Stomach (tissue), 9 donors: ENCODE measurements around the gene MFN1. TPM values are rescaled to one million over a fixed set of nuclear protein-coding genes. Genes with fewer than 3 reads are reported as not detected.
A peak's percentile ranks its signal among the peaks of the same experiment; 100 is the strongest.

Experiments used
- DNase-seq, 2 donors: peaks; one replicate each; pipeline versions ENCODE4 v3.0.0 to v3.0.0-alpha.2; 2013 to 2019
- H3K27ac ChIP-seq, 5 donors: fragments of 200-600 bp in 4 of 5; sonication (generic) in 4 of 5; one replicate each; pipeline ENCODE4 v1.5.1; 2013 to 2019; ENCODE audit warnings: mild to moderate bottlenecking in 1 of 5, moderate library complexity in 1 of 5
- H3K27me3 ChIP-seq, 3 donors: fragments of 200-600 bp; sonication (generic); one replicate each; pipeline ENCODE4 v1.5.1; 2017 to 2019; ENCODE audit warnings: mixed run types in 1 of 3
- H3K36me3 ChIP-seq, 4 donors: fragments of 200-600 bp; sonication (generic); 1 replicate in 3 of 4; 2 replicates in 1 of 4; pipeline ENCODE4 v1.5.1; 2016 to 2019
- H3K4me1 ChIP-seq, 4 donors: fragments of 200-600 bp; sonication (generic); one replicate each; pipeline ENCODE4 v1.5.1; 2016 to 2019
- H3K4me3 ChIP-seq, 4 donors: fragments of 200-600 bp; sonication (generic) in 3 of 4; one replicate each; pipeline ENCODE4 v1.5.1; 2016 to 2019; ENCODE audit warnings: mild to moderate bottlenecking in 1 of 4
- H3K9me3 ChIP-seq, 4 donors: fragments of 200-600 bp; sonication (generic); one replicate each; pipeline ENCODE4 v1.5.1; 2016 to 2019
- CTCF ChIP-seq, 7 experiments: fragments of 450-650 bp in 4 of 7; fragments of 200-600 bp in 3 of 7; sonication (generic) in 3 of 7; IDR thresholded peaks; one replicate each; pipeline ENCODE4 v1.5.1; 2016 to 2019; ENCODE audit warnings: antibody characterized with exemption in 7 of 7, control low read depth in 2 of 7, mild to moderate bottlenecking in 1 of 7
- EP300 ChIP-seq: sonication (generic); formaldehyde crosslinking; IDR thresholded peaks from one replicate; pipeline ENCODE4 v1.6.1; 2017; ENCODE audit warnings: antibody characterized with exemption
- POLR2A ChIP-seq, 4 donors: fragments of 450-650 bp; IDR thresholded peaks; one replicate each; pipeline ENCODE4 v1.6.1; 2016; ENCODE audit warnings: antibody characterized with exemption in 4 of 4, control low read depth in 2 of 4, mild to moderate bottlenecking in 1 of 4, moderate library complexity in 1 of 4
- POLR2AphosphoS5 ChIP-seq, 3 donors: sonication (generic); formaldehyde crosslinking; IDR thresholded peaks; one replicate each; pipeline ENCODE4 v1.6.1; 2016; ENCODE audit warnings: antibody characterized with exemption in 3 of 3
- WGBS, 5 donors: extraction: QIAGEN DNeasy Blood & Tissue Kit in 3 of 5; methylation state at CpG; one replicate each; pipeline versions ENCODE4 v1.1.5 to v1.1.7; 2013 to 2018; 5-methylcytosine and 5-hydroxymethylcytosine counted together
- intact Hi-C: fragments of 100-400 bp; cut with DNase I; formaldehyde crosslinking; loops from one replicate; pipeline ENCODE4 v1.15.1; 2023; ENCODE audit warnings: low total_unique reads
- polyA plus RNA-seq, 3 donors: library from polyadenylated mRNA; stranded (reverse); fragments of 200-250 nt; gene quantifications; one replicate each; pipeline ENCODE4 v1.2.3, GENCODE V29; 2013
- total RNA-seq, 5 donors: library from RNA; depleted of rRNA; stranded (reverse); fragments of >200 nt; gene quantifications; one replicate each; pipeline versions ENCODE4 v1.1.0 to v1.2.3, GENCODE V29; 2014 to 2016
- donor health status: healthy with polysubstance abuse.
- donor health status: Bipolar disorder and iron deficiency.
- donor health status: healthy.

Gene MFN1
- total and polyA plus RNA-seq, 8 donors = 9.7 to 124 (median 17.0) TPM

- intact Hi-C loops = no loop called here
- peak; percentile 65 to 89 for DNase-seq
- Histone ChIP-seq H3K27ac (peak overlapping the region; percentile 84 to 97 (median 95)), H3K4me1 (peaks cover 16 to 50% (median 40%) of the 10 kb centered on the region in 4 donors), H3K4me3 (peak overlapping the region; percentile 64 to 95 (median 79)), H3K27me3 (no peaks in the 10 kb centered on the region), H3K36me3 (peaks cover 0 to 30% (median 16%) of the 10 kb centered on the region in 4 donors), H3K9me3 (no peaks in the 10 kb centered on the region)
- 0 to 1% (median 0%) methylated on average over 44 to 81 of the region's 81 CpGs for WGBS, 5 donors
- TF ChIP-seq CTCF (IDR thresholded peaks at IDR 0.05) (no peak), POLR2AphosphoS5 (IDR thresholded peaks at IDR 0.05) (no peak), POLR2A (IDR thresholded peaks at IDR 0.05) (no peak), EP300 (no peak)
Observed at GRCh38 chr3:179323197-179324110, 24.1 kb upstream of the MFN1 start.

- peak overlapping the region; percentile 64 to 95 (median 79) for H3K4me3 ChIP-seq
- no peak for TF ChIP-seq POLR2A (IDR thresholded peaks at IDR 0.05)
- TF ChIP-seq CTCF (IDR thresholded peaks at IDR 0.05) = no peak
- TF ChIP-seq EP300 = no peak
- no peak for TF ChIP-seq POLR2AphosphoS5 (IDR thresholded peaks at IDR 0.05)
- intact Hi-C loops = no loop called here
- DNase-seq = peak in 1 of 2 donors; percentile 41
- WGBS, 5 donors = 1 to 4% (median 2%) methylated on average over 8 of the region's 8 CpGs
- no peaks in the 10 kb centered on the region for H3K9me3 ChIP-seq
- peak overlapping the region in 4 of 5 donors; percentile 87 to 97 (median 96) for H3K27ac ChIP-seq
- H3K4me1 ChIP-seq = peaks cover 16 to 50% (median 40%) of the 10 kb centered on the region in 4 donors
- H3K27me3 ChIP-seq = no peaks in the 10 kb centered on the region
- peaks cover 5 to 38% (median 25%) of the 10 kb centered on the region in 4 donors for H3K36me3 ChIP-seq
Observed at GRCh38 chr3:179324270-179324754, 23.2 kb upstream of the MFN1 start.

GRCh38 chr3:179330438-179330837 lies 17.1 kb upstream of the MFN1 start:
- Histone ChIP-seq H3K27ac (no peak overlapping the region), H3K4me1 (peaks cover 0 to 16% (median 9%) of the 10 kb centered on the region in 4 donors), H3K36me3 (peaks cover 43 to 97% (median 85%) of the 10 kb centered on the region in 4 donors), H3K4me3 (no peak overlapping the region), H3K9me3 (no peaks in the 10 kb centered on the region), H3K27me3 (no peaks in the 10 kb centered on the region)
- TF ChIP-seq EP300 (no peak), POLR2A (IDR thresholded peaks at IDR 0.05) (no peak), CTCF (IDR thresholded peaks at IDR 0.05) (no peak), POLR2AphosphoS5 (IDR thresholded peaks at IDR 0.05) (no peak)
- intact Hi-C loops = no loop called here
- no peak for DNase-seq
- 88 to 100% (median 96%) methylated on average over 1 of the region's 1 CpG for WGBS, 5 donors

GRCh38 chr3:179332240-179332639 lies 15.3 kb upstream of the MFN1 start:
- Histone ChIP-seq H3K4me3 (no peak overlapping the region), H3K9me3 (no peaks in the 10 kb centered on the region), H3K27me3 (no peaks in the 10 kb centered on the region), H3K4me1 (no peaks in the 10 kb centered on the region), H3K27ac (no peak overlapping the region), H3K36me3 (peaks cover 44 to 100% (median 92%) of the 10 kb centered on the region in 4 donors)
- whole genome bisulfite sequencing, 5 donors = 95 to 97% (median 96%) methylated on average over 4 of the region's 4 CpGs
- intact Hi-C loops = no loop called here
- no peak for DNase-seq
- no peak for TF ChIP-seq POLR2AphosphoS5 (IDR thresholded peaks at IDR 0.05)
- TF ChIP-seq CTCF (IDR thresholded peaks at IDR 0.05) = no peak
- TF ChIP-seq POLR2A (IDR thresholded peaks at IDR 0.05) = no peak
- no peak for TF ChIP-seq EP300
